Adipose tissue (tissue), 3 donors: ENCODE measurements around the gene SLC4A1AP. TPM values are rescaled to one million over a fixed set of nuclear protein-coding genes. Genes with fewer than 3 reads are reported as not detected.
"Not testable (repeated sequence)": the region's sequence is repeated elsewhere in the genome, so short reads cannot be mapped to it uniquely, and the experiment has no call there.

Source experiments
- H3K27ac ChIP-seq: one replicate; pipeline ENCODE4 v1.5.1; 2013; ENCODE audit warnings: low read depth, low read length
- WGBS, 3 donors: extraction: QIAGEN DNeasy Blood & Tissue Kit; methylation state at CpG; one replicate each; pipeline ENCODE4 v1.1.7; 2013; 5-methylcytosine and 5-hydroxymethylcytosine counted together
- polyA plus RNA-seq, 3 donors: library from polyadenylated mRNA; stranded (reverse); fragments of 200-250 nt; gene quantifications; one replicate each; pipeline ENCODE4 v1.2.3, GENCODE V29; 2013
- donor health status: healthy with polysubstance abuse.
- donor health status: Bipolar disorder and iron deficiency.
- donor health status: healthy.

Gene SLC4A1AP
- polyA plus RNA-seq, 3 donors: 7.0 to 14.6 (median 13.8) TPM

DNA sequence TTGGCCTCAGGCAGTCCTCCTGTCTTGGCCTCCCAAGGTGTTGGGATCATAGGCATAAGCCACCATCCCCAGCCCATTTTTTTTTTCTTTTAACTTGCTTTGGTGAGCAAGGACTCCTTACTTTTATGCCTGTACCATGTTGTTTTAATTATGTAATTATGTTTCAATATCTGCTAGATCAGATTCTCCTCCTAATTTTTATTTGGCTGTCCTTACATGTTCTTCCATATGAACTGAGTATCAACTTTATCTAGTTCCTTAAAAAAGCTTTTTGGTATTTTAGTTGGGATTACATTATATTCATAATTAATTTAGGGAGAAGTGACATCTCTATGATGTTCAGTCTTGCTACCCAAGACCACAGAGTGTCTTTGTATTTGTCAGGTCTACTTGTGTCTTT is 18.5 kb upstream of the SLC4A1AP start:
- no peak overlapping the region for H3K27ac ChIP-seq

DNA sequence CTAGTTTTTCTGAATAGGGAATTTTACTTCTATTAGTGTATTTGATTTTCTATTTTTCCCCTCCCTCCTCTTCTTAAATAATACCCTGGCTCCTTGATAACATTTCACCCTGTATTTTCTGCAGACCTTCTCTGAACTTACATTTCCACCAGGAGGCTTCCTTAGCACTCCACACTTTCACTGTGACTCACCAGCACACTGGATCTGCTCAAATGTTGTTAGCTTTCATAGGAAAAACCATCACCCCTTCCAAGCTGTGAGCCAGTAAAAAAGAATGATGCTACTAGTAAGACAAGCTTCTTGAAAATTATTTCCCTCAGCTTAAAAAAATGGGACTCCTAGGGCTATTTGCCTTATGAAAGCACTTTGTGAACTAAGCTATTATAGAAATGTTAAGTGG is 16.4 kb upstream of the SLC4A1AP start:
- H3K27ac ChIP-seq: no peak overlapping the region

DNA sequence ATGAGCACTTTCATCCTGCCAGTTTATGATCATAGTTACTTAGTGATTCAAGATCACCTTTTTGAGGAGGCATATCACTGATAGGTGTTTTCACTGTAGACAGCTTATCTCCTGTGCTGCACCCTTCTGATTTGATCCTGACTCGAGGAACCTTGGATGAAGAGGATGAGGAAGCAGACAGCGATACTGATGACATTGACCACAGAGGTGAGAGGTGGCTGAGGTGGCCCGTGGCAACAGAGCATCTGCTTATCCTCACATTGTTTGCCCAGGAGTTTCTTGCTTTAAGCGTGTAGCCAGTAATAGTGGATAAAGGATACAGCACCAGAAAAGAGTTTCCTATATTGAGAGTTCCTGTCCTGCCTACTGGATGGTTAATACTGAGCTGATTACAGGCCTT is 16.0 kb upstream of the SLC4A1AP start:
- H3K27ac ChIP-seq: no peak overlapping the region
- 67 to 93% (median 93%) methylated on average over 4 of the region's 4 CpGs for WGBS, 3 donors

DNA sequence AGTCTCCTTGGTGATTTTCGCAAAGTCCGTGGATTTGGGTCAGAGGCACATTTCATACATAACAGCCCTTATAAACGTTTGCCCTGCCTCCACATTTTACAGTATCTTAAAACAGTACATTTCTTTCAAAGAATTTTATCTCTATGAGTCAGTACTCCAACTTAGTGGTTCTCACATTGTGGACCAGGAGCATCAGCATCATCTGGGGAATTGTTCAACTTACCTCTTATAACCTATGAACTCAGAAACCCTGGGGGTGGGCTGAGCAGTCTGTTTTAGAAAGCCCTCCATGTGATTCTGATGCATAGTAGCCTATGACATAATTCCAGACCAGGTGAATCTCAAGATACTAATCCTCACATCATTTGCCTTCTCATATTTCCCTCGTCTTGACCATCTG is 12.6 kb upstream of the SLC4A1AP start:
- no peak overlapping the region for H3K27ac ChIP-seq
- WGBS, 3 donors: 76 to 83% (median 83%) methylated on average over 4 of the region's 4 CpGs

DNA sequence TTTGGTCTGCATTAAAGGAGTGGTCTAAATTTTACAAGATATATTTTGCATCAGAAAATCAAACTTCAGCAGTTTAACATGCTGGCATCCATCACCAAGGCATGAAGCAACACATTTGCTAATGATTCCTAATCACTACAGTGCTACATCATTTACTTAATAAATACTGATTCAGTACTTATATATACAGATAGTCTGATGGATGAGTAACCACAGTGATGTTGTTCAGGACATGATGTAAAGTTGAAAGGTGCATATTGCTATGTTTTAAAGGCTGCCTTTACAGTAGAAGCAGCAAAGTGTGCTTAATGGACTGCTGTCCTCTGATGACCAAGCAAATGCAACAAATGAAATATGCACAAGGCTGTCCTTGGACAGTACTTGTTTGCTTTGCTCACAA is 11.3 kb upstream of the SLC4A1AP start:
- H3K27ac ChIP-seq: no peak overlapping the region

DNA sequence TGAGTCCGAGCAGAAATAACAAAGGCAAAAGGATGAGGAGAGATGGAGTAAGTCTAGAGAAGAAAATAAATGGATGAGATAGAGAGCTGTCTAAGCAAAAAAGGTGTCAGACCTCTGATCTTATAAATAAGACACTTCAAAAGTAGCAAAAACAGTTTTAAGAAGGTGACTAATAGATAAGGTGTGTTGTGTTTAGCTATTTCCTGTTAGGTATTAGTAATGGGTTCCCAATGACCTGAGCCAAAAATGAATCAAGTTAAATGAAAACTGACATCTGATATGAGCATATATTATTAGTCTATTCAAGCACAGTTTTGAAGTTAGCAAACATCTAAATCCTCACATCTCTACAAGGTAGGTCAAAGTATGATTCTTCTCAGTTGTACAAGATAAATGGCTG is 10.9 kb upstream of the SLC4A1AP start:
- 84 to 93% (median 89%) methylated on average over 1 of the region's 1 CpG for WGBS, 3 donors
- H3K27ac ChIP-seq: no peak overlapping the region

DNA sequence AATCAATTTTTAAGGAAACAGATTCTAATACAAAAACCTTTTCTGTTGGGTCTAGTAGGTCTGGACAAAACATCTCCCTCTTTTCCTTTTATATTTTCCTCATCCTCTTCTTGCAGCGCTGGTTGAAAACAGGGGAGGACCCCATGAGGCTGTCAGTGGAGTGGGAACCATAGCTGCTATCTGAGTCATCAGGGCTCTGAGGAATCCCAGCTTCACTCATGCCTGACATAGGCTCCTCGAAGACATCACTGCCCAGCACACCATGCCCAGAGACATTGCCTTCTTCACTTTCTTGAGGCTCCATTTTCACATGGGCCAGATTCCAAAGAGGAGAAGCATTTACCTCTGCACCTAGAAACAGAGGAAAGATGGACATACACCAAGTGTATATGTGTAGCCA is 10.3 kb upstream of the SLC4A1AP start:
- WGBS, 3 donors: 94 to 100% (median 97%) methylated on average over 2 of the region's 2 CpGs
- H3K27ac ChIP-seq: no peak overlapping the region

DNA sequence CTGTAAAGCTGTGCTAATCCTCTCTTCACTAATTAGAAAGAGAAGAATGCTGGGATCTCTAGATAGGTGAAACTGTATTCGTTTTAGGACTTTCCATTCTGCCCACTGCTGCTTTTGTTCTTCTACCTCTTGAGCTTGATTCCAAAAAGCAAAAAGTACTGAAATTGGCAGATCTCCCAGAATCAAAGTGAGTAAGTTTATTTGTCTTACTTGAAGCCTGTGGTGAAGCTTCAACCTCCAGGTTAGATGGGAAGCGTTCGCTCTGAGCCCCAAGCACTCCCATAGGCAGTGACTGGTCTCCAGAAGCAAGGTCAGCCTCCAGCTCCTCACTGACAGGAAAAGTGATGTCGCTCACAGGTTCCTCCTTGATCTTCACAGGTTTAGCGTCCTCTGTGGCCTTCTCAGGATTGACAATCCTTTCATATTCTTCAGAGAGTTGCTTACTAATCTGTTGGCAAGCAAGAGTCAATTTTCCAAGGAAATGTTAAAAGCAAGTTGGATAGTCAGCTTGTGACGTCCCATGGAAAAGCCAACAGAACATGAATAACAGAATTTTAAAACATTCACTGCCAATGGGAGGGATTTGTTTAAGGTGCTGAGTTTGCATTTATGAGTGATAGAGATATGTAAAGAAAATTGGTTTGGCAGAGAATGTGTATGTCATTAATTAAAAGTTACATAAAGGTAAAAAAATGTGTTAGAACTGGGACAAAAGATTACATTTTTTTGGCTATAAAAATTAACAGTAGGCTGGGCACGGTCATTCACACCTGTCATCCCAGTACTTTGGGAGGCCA is 8.3 kb upstream of the SLC4A1AP start:
- H3K27ac ChIP-seq: no peak overlapping the region
- 70 to 90% (median 89%) methylated on average over 7 of the region's 7 CpGs for WGBS, 3 donors

DNA sequence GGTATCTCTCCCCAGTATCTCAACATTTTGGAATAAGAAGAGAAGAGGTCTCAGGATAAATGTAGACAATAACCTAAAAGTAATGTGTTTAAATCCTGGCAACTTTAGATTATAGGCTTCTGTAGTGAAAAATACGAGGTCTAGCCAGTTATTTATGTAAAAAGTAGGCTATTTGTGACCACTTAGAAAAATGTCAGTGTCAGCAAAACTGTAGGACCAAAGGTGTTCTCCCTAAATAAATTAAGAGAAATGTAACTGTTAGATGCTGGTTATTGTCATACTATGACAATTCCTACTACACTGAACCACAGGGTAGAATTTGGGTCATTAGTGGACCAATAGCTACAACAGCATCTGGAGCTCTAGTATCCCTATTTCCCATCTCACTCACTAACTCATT is 2.3 kb upstream of the SLC4A1AP start:
- 81 to 92% (median 88%) methylated on average over 1 of the region's 1 CpG for WGBS, 3 donors

DNA sequence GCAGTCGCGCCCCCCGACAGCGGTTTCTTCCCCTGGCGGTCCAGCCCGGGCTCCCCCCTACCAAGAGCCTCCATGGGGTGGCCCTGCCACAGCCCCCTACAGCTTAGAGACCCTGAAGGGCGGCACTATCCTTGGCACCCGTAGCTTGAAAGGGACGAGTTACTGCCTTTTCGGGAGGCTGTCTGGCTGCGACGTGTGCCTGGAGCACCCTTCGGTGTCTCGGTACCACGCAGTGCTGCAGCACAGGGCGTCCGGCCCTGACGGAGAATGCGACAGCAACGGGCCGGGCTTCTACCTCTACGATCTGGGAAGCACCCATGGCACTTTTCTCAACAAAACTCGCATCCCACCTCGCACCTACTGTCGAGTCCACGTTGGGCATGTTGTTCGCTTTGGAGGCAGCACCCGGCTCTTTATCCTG is 475 bp downstream of the SLC4A1AP start:
- H3K27ac ChIP-seq: no peak overlapping the region
- WGBS, 3 donors: 3 to 4% (median 3%) methylated on average over 28 of the region's 28 CpGs

More for the DNA sequence above, 2.3 kb upstream of the SLC4A1AP start:
- no peak overlapping the region for H3K27ac ChIP-seq

DNA sequence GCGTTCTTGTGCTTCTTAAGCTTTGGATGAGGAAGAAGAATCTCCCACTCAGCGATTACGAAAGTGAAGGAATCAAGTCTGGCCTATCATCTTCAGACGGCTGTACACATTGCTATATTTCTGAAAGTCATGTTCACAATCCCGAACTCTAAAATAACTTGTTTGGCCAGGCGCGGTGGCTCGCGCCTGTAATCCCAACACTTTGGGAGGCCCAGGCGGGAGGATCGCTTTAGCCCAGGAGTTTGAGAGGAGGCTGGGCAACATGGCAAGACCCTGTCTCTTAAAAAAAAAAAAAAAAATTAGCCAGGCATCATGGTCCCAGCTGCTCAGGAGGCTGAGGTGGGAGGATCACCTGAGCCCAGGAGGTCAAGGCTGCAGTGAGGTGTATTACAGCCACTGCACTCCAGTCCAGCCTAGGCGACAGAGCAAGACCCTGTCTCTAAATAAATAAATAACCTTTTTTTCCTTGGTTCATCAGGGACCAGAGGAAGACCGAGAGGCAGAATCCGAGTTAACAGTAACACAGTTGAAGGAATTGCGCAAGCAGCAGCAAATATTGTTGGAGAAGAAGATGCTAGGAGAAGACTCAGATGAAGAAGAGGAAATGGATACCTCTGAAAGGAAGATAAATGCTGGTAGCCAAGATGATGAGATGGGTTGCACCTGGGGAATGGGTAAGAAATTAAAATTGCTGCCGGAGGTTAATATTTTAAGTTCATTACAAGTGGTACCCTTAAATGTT is 1.1 kb downstream of the SLC4A1AP start:
- H3K27ac ChIP-seq: no peak overlapping the region
- WGBS, 3 donors: 74 to 83% (median 81%) methylated on average over 16 of the region's 16 CpGs

DNA sequence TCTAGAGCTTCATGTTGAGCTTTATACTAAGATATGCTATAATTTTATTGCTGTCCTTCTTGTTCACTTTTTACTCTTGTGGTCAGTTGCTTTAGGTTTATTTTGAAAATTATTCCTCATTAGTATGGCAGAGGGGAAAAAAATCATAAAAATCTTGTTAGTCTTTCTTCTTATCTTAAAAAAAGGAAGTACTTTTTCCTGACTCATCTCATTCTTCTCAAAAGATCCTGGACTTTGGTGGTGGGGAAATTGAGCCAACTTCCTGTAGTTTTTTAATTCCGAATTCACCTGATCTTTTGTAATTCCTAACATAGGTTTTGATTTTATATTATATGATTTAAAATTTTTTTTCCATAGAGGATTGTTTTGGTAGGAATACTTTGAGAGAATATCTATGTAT is 3.8 kb downstream of the SLC4A1AP start:
- no peak overlapping the region for H3K27ac ChIP-seq
- 42 to 77% (median 46%) methylated on average over 1 of the region's 1 CpG for WGBS, 3 donors

DNA sequence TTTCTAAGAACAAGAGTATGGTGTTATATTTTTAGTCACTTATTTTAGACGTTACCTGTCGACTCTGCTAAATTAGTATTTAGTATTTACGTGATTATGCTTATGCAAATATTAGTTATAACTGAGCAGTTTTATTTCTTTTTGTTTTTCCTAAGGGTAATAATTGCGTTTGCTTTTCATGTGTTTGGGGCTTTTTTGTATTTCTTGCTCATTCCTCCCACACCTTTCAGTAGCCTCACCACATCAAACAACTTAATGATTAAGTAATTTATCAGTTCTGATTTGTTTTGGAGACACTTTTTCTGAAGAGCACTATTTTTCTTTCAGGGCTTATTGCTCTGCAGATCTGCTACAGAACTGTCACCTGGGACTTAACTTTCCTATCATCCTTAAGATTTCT is 7.5 kb downstream of the SLC4A1AP start:
- no peak overlapping the region for H3K27ac ChIP-seq
- 84 to 94% (median 94%) methylated on average over 4 of the region's 4 CpGs for WGBS, 3 donors

DNA sequence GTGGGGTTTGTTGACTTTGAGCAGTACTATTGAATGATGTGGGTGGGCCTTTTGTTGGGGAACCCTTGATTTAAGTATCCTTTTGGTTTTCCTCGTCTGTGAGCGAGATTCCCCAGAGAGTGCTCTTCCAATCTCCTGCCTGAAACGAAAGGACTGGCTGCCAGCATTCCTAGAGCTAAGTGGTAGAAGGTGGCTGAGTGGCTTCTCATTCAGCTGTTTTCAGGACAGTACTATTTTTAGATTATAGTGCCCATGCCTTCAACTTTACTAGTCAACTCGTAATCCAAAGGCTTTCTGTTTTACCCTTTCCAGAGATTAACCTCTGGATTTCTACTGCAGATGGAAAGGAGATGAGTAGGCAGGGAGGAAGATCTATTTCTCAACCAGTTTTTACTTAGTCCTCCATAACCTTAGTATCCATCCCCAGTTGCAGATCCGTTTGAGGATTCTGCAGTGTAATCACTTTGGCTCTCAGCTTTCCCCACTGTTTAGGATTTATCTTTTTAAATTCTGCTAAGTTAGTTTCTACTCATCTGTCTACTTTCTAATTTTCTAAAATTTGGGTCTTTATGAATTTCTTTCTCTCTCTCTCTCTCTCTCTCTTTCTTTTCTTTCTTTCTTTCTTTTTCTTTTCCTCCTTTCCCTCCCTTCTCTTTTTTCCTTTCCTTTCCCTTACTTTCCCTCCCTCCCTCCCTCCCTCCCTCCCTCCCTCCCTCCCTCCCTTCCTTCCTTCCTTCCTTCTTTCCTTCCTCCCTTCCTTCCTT is 9.2 kb downstream of the SLC4A1AP start:
- no peak overlapping the region for H3K27ac ChIP-seq
- WGBS, 3 donors: 78 to 83% (median 78%) methylated on average over 5 of the region's 5 CpGs

DNA sequence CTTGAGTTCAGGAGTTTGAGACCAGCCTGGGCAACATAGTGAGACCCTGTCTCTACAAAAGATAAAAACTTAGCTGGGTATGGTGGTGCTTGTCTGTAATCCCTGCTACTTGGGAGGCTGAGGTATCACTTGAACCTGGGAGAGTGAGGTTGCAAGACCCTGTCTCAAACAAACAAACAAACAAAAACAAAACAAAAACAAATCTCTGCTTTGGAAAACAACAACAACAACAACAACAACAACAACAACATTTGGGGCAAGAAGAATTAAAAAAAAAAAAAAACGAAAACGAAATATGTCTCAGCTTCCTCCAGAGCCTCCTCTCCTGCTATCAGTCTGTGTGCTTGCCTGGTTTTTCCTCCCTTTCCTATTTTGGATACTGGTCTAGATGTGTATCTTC is 16.9 kb downstream of the SLC4A1AP start:
- H3K27ac ChIP-seq: no peak overlapping the region

DNA sequence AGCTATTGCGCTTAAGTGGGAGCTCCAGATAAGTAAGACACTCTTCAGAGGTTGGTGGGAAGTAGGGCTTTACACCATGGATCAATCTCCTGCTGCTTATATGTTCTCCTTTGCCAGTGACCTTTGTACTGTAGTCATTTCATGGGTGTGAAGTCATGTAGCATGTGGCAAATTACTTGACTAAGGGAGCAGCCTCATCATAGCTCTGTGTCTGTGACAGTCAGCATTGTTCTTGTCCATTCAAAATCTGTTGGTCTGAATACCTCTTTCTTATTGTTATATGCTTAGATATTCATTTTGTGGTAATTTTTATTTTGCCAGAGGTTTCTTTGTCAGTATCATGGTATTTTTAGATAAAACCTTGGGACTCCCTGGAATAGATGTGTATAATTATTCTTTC is 18.2 kb downstream of the SLC4A1AP start:
- WGBS, 3 donors: 58 to 96% (median 90%) methylated on average over 1 of the region's 1 CpG
- H3K27ac ChIP-seq: no peak overlapping the region

More for the DNA sequence above, 16.9 kb downstream of the SLC4A1AP start:
- WGBS, 3 donors: 63 to 99% (median 91%) methylated on average over 2 of the region's 2 CpGs

DNA sequence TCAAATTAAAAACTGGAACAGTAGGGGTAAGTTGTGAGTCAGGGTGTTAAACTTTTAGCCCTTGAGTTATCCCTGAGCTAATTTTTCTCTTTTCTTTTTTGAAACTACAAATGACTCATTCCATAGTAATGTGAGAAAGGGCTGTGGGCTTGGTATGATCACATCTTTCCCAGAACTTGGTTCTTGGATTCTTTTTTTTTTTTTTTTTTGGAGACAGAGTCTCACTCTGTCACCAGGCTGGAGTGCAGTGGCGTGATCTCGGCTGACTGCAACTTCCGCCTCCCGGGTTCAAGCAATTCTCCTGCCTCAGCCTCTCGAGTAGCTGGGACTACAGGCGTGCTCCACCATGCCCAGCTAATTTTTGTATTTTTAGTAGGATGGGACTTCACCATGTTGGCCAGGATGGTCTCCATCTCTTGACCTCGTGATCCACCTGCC is 18.7 kb downstream of the SLC4A1AP start:
- WGBS, 3 donors: 85 to 94% (median 87%) methylated on average over 7 of the region's 7 CpGs
- H3K27ac ChIP-seq: not testable (repeated sequence)

DNA sequence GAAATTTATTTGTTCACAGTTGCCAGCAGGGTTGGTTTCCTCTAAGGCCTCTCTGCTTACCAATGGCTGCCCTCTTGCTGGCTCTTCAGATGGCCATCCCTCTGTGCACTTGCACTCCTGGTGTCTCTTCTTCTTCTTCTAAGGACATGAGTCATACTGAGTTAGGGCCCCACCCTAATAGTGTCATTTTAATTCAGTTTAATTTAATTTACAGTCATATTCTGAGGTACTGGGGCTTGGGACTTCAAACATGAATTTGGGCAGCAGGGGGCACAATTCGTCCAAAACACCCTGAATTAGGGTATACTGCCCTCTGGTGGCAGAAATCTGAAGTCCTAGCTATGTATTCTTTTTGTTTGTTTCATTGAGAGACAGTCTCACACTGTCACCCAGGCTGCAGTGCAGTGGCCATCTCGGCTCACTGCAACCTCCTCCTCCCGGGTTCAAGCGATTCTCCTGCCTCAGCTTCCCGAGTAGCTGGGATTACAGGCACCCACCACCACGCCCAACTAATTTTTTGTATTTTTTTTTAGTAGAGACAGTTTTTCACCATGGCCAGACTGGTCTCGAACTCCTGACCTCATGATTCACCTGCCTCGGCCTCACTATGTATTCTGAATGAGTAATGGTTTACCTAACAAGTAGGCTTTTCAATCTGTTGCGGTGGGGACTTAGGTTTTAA is 19.8 kb downstream of the SLC4A1AP start:
- 38 to 47% (median 44%) methylated on average over 9 of the region's 9 CpGs for WGBS, 3 donors
- H3K27ac ChIP-seq: no peak overlapping the region

DNA sequence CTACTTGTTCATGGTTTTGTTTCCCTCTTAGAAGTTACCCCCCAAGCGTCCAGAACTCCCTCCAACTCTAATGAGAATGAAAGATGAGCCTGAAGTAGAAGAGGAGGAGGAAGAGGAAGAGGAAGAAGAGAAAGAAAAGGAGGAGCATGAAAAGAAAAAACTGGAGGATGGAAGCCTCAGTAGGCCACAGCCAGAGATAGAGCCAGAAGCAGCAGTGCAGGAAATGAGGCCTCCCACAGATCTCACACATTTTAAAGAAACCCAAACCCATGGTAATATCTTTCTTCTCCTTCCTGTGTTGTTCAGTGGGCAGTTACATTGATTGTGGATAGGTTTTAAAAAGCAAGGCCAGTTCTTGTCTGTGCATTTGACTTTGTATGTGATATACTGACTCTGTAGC is 21.3 kb downstream of the SLC4A1AP start:
- 85 to 88% (median 85%) methylated on average over 1 of the region's 1 CpG for WGBS, 3 donors

More for the DNA sequence above, 21.3 kb downstream of the SLC4A1AP start:
- H3K27ac ChIP-seq: not testable (repeated sequence)
